ENCODE data around the gene SQSTM1.

GRCh38 chr5:179803651-179804554, 16.8 kb upstream of the SQSTM1 start:
- TF ChIP-seq CTCF (conservative IDR thresholded peaks at IDR 0.05; ENCODE audit: low read depth, low read length) (no peak), EZH2 (IDR thresholded peaks at IDR 0.05; ENCODE audit: borderline replicate concordance, low read depth, low read length, poor library complexity, severe bottlenecking) (no peak)

All from A673 (cell line).